SK-N-SH treated with all-trans-retinoic acid at 6 μM for 48 hours (cell line): ENCODE measurements around the gene GBX1.

Source experiments
- ARNTL ChIP-seq: fragments of 450-650 bp; formaldehyde crosslinking; IDR thresholded peaks from 2 replicates; pipeline ENCODE4 v1.5.0; 2020; ENCODE audit warnings: low read depth, mild to moderate bottlenecking, moderate library complexity, borderline replicate concordance
- CSDC2 ChIP-seq: fragments of 250-450 bp; sonication (Bioruptor Pico); IDR thresholded peaks from 2 replicates; pipeline ENCODE4 v1.5.0; 2020; ENCODE audit warnings: mild to moderate bottlenecking, moderate library complexity
- ESRRG ChIP-seq: fragments of 250-450 bp; sonication (Bioruptor Pico); IDR thresholded peaks from 2 replicates; pipeline ENCODE4 v1.6.1; 2021; ENCODE audit warnings: mild to moderate bottlenecking
- PATZ1 ChIP-seq: fragments of 250-450 bp; sonication (Bioruptor Pico); IDR thresholded peaks from 2 replicates; pipeline ENCODE4 v1.8.0; 2020; ENCODE audit warnings: mild to moderate bottlenecking, moderate library complexity, borderline replicate concordance
- RARB ChIP-seq: fragments of 250-450 bp; sonication (Bioruptor Pico); IDR thresholded peaks from 2 replicates; pipeline ENCODE4 v1.8.0; 2021; ENCODE audit warnings: mild to moderate bottlenecking, moderate library complexity
- TCF4 ChIP-seq: fragments of 250-450 bp; sonication (Bioruptor Pico); IDR thresholded peaks from 2 replicates; pipeline ENCODE4 v1.8.0; 2021; ENCODE audit warnings: mild to moderate bottlenecking, moderate library complexity, borderline replicate concordance
- TOX ChIP-seq: fragments of 250-450 bp; sonication (Bioruptor Pico); IDR thresholded peaks from 2 replicates; pipeline ENCODE4 v1.8.0; 2021; ENCODE audit warnings: mild to moderate bottlenecking, moderate library complexity, borderline replicate concordance
- TF ChIP-seq, protein P1 (sequence below): fragments of 250-450 bp; sonication (Bioruptor Pico); IDR thresholded peaks from 2 replicates; pipeline ENCODE4 v1.5.0; 2020; ENCODE audit warnings: mild to moderate bottlenecking, moderate library complexity
- TF ChIP-seq, protein P2 (sequence below): fragments of 250-450 bp; sonication (Bioruptor Pico); IDR thresholded peaks from 2 replicates; pipeline ENCODE4 v1.5.1; 2020; ENCODE audit warnings: low read depth, mild to moderate bottlenecking, moderate library complexity

DNA sequence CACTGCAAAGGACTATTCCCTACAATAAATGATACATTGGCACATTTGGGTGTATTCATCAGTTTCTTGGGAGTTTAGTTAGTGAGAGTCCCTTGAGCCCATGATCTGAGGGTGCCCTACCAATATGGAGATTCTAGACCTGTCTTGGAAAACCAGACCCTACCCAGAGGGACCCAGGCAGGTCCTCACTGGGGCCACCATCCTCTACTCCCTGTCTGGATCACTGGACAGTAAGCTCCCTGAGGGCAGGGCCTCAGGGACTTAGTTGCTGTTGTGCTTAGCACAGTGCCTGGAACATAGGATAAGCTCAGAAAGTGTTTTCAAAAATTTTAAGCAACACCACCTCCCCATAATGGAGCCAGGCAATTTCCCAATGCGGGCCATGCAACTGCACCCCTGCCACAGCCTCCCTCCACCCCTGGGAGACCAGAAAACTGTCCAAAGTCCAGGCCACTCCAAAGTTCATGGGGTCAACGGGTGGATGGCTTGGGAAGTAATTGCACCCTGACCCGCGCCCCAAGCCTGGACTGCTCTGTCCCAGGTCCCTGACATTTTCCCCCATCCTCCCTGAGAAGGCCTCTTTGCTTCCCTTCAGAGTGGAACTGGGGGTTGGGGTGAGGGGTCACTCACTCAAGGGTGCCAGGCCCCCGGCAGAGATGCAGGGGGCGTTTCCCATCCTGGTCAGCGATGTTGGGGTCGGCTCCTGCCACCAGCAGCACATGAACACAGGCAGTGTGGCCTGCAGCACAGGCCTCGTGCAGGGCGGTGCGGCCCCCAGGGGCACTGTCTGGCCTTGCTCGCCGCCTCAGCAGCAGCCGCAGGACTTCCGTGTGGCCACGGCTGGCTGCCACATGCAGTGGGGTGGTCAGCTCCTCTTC is 18.5 kb upstream of the GBX1 start:
- TF ChIP-seq TOX (CRISPR knock-in tag) (no peak), ESRRG (CRISPR knock-in tag) (no peak), PATZ1 (CRISPR knock-in tag) (no peak), RARB (CRISPR knock-in tag) (no peak), ARNTL (CRISPR knock-in tag) (no peak), CSDC2 (CRISPR knock-in tag) (no peak), TCF4 (CRISPR knock-in tag) (no peak)
- TF ChIP-seq, protein P1, sequence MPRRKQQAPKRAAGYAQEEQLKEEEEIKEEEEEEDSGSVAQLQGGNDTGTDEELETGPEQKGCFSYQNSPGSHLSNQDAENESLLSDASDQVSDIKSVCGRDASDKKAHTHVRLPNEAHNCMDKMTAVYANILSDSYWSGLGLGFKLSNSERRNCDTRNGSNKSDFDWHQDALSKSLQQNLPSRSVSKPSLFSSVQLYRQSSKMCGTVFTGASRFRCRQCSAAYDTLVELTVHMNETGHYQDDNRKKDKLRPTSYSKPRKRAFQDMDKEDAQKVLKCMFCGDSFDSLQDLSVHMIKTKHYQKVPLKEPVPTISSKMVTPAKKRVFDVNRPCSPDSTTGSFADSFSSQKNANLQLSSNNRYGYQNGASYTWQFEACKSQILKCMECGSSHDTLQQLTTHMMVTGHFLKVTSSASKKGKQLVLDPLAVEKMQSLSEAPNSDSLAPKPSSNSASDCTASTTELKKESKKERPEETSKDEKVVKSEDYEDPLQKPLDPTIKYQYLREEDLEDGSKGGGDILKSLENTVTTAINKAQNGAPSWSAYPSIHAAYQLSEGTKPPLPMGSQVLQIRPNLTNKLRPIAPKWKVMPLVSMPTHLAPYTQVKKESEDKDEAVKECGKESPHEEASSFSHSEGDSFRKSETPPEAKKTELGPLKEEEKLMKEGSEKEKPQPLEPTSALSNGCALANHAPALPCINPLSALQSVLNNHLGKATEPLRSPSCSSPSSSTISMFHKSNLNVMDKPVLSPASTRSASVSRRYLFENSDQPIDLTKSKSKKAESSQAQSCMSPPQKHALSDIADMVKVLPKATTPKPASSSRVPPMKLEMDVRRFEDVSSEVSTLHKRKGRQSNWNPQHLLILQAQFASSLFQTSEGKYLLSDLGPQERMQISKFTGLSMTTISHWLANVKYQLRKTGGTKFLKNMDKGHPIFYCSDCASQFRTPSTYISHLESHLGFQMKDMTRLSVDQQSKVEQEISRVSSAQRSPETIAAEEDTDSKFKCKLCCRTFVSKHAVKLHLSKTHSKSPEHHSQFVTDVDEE, result no peak
- TF ChIP-seq, protein P2, sequence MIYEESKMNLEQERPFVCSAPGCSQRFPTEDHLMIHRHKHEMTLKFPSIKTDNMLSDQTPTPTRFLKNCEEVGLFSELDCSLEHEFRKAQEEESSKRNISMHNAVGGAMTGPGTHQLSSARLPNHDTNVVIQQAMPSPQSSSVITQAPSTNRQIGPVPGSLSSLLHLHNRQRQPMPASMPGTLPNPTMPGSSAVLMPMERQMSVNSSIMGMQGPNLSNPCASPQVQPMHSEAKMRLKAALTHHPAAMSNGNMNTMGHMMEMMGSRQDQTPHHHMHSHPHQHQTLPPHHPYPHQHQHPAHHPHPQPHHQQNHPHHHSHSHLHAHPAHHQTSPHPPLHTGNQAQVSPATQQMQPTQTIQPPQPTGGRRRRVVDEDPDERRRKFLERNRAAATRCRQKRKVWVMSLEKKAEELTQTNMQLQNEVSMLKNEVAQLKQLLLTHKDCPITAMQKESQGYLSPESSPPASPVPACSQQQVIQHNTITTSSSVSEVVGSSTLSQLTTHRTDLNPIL (CRISPR knock-in tag), result no peak
